ENCODE data around the gene TMX3. TPM values are rescaled to one million over a fixed set of nuclear protein-coding genes. Genes with fewer than 3 reads are reported as not detected.

TMX3 gene
- total RNA-seq, 1 experiment from 2014 or later = 33.3 TPM

- ChIA-PET CTCF (no interaction called here), POLR2A (no interaction called here)
- no peaks in the 10 kb centered on the region for H3K4me1 Mint-ChIP-seq
- ATAC-seq (no peak), DNase-seq (ENCODE audit: low spot score) (no peak)
- H3K27ac Mint-ChIP-seq = no peak overlapping the region
- TF ChIP-seq FOXK1 (CRISPR knock-in tag; IDR thresholded peaks at IDR 0.05) (no peak), ATF2 (CRISPR knock-in tag; IDR thresholded peaks at IDR 0.05; ENCODE audit: borderline replicate concordance, low read depth) (no peak), ELF4 (CRISPR knock-in tag; IDR thresholded peaks at IDR 0.05; ENCODE audit: low read depth) (no peak), TCF7 (CRISPR knock-in tag; IDR thresholded peaks at IDR 0.05; ENCODE audit: low read depth) (no peak), RELA (CRISPR knock-in tag; IDR thresholded peaks at IDR 0.05; ENCODE audit: borderline replicate concordance) (no peak), RORB (CRISPR knock-in tag; IDR thresholded peaks at IDR 0.05) (no peak), CTCF (IDR thresholded peaks at IDR 0.05) (no peak), HMGXB4 (CRISPR knock-in tag; IDR thresholded peaks at IDR 0.05) (no peak), PRRX2 (CRISPR knock-in tag; IDR thresholded peaks at IDR 0.05) (no peak), FOXJ3 (CRISPR knock-in tag; IDR thresholded peaks at IDR 0.05; ENCODE audit: borderline replicate concordance) (no peak)
- TF ChIP-seq, protein P1, sequence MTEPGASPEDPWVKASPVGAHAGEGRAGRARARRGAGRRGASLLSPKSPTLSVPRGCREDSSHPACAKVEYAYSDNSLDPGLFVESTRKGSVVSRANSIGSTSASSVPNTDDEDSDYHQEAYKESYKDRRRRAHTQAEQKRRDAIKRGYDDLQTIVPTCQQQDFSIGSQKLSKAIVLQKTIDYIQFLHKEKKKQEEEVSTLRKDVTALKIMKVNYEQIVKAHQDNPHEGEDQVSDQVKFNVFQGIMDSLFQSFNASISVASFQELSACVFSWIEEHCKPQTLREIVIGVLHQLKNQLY (CRISPR knock-in tag; IDR thresholded peaks at IDR 0.05) = no peak
- TF ChIP-seq, protein P2, sequence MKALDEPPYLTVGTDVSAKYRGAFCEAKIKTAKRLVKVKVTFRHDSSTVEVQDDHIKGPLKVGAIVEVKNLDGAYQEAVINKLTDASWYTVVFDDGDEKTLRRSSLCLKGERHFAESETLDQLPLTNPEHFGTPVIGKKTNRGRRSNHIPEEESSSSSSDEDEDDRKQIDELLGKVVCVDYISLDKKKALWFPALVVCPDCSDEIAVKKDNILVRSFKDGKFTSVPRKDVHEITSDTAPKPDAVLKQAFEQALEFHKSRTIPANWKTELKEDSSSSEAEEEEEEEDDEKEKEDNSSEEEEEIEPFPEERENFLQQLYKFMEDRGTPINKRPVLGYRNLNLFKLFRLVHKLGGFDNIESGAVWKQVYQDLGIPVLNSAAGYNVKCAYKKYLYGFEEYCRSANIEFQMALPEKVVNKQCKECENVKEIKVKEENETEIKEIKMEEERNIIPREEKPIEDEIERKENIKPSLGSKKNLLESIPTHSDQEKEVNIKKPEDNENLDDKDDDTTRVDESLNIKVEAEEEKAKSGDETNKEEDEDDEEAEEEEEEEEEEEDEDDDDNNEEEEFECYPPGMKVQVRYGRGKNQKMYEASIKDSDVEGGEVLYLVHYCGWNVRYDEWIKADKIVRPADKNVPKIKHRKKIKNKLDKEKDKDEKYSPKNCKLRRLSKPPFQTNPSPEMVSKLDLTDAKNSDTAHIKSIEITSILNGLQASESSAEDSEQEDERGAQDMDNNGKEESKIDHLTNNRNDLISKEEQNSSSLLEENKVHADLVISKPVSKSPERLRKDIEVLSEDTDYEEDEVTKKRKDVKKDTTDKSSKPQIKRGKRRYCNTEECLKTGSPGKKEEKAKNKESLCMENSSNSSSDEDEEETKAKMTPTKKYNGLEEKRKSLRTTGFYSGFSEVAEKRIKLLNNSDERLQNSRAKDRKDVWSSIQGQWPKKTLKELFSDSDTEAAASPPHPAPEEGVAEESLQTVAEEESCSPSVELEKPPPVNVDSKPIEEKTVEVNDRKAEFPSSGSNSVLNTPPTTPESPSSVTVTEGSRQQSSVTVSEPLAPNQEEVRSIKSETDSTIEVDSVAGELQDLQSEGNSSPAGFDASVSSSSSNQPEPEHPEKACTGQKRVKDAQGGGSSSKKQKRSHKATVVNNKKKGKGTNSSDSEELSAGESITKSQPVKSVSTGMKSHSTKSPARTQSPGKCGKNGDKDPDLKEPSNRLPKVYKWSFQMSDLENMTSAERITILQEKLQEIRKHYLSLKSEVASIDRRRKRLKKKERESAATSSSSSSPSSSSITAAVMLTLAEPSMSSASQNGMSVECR (CRISPR knock-in tag; IDR thresholded peaks at IDR 0.05; ENCODE audit: borderline replicate concordance) = no peak
- TF ChIP-seq, protein P3, sequence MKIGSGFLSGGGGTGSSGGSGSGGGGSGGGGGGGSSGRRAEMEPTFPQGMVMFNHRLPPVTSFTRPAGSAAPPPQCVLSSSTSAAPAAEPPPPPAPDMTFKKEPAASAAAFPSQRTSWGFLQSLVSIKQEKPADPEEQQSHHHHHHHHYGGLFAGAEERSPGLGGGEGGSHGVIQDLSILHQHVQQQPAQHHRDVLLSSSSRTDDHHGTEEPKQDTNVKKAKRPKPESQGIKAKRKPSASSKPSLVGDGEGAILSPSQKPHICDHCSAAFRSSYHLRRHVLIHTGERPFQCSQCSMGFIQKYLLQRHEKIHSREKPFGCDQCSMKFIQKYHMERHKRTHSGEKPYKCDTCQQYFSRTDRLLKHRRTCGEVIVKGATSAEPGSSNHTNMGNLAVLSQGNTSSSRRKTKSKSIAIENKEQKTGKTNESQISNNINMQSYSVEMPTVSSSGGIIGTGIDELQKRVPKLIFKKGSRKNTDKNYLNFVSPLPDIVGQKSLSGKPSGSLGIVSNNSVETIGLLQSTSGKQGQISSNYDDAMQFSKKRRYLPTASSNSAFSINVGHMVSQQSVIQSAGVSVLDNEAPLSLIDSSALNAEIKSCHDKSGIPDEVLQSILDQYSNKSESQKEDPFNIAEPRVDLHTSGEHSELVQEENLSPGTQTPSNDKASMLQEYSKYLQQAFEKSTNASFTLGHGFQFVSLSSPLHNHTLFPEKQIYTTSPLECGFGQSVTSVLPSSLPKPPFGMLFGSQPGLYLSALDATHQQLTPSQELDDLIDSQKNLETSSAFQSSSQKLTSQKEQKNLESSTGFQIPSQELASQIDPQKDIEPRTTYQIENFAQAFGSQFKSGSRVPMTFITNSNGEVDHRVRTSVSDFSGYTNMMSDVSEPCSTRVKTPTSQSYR (CRISPR knock-in tag; IDR thresholded peaks at IDR 0.05) = no peak
- TF ChIP-seq, protein P4, sequence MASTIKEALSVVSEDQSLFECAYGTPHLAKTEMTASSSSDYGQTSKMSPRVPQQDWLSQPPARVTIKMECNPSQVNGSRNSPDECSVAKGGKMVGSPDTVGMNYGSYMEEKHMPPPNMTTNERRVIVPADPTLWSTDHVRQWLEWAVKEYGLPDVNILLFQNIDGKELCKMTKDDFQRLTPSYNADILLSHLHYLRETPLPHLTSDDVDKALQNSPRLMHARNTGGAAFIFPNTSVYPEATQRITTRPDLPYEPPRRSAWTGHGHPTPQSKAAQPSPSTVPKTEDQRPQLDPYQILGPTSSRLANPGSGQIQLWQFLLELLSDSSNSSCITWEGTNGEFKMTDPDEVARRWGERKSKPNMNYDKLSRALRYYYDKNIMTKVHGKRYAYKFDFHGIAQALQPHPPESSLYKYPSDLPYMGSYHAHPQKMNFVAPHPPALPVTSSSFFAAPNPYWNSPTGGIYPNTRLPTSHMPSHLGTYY (CRISPR knock-in tag; IDR thresholded peaks at IDR 0.05) = no peak
- H3K9me3 Mint-ChIP-seq = no peaks in the 10 kb centered on the region
- H3K27me3 Mint-ChIP-seq (ENCODE audit: low read depth) = no peaks in the 10 kb centered on the region
- H3K36me3 Mint-ChIP-seq = peaks cover 68% of the 10 kb centered on the region
- no peak overlapping the region for H3K4me3 Mint-ChIP-seq
Observed at GRCh38 chr18:68707646-68708045, 7.3 kb downstream of the TMX3 start.
